Stomach (tissue), 4 donors: ENCODE data around the gene MAP3K6.

Experiments
- EP300 ChIP-seq: sonication (generic); formaldehyde crosslinking; IDR thresholded peaks from one replicate; pipeline ENCODE4 v1.6.1; 2017; ENCODE audit warnings: antibody characterized with exemption
- POLR2A ChIP-seq, 4 donors: fragments of 450-650 bp; IDR thresholded peaks; one replicate each; pipeline ENCODE4 v1.6.1; 2016; ENCODE audit warnings: antibody characterized with exemption in 4 of 4, control low read depth in 2 of 4, mild to moderate bottlenecking in 1 of 4, moderate library complexity in 1 of 4
- TF ChIP-seq, protein P1 (sequence below), 7 experiments: fragments of 450-650 bp in 4 of 7; fragments of 200-600 bp in 3 of 7; sonication (generic) in 3 of 7; IDR thresholded peaks; one replicate each; pipeline ENCODE4 v1.5.1; 2016 to 2019; ENCODE audit warnings: antibody characterized with exemption in 7 of 7, control low read depth in 2 of 7, mild to moderate bottlenecking in 1 of 7

DNA sequence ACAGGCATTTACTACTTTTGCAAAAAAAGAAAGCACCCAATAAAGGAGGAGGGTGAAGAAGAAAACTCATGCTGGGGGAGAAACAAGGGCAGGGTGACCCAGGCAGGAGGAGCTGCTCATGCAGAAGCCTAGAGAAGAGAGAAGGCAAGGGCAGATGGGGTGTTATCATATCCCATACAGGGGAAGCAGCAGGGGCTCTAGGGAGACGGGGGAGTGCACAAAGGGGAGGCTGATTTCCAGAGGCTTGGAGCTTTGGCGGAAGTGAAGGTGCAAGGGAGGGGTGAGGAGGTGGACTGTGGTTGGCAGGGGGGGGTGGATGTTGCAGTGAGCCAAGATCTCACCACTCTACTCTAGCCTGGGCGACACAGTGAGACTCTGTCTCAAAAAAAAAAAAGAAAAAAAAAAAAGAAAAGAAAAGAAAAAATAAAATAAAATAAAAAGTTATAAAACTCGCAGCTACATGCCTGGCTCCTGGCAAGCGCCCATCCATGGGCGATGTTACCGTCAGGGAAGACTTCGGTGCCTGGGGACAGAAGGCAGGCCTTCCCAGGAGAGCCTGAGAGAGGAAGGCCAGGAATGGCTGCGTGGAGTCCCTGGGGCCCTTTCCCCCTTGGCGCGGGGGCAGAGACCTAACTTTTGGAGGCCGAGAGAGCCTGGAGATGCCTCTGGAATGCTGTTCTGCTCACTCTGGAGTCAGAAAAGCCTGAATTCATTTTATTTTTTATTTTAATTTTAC is 11.2 kb upstream of the MAP3K6 start:
- TF ChIP-seq, protein P1, sequence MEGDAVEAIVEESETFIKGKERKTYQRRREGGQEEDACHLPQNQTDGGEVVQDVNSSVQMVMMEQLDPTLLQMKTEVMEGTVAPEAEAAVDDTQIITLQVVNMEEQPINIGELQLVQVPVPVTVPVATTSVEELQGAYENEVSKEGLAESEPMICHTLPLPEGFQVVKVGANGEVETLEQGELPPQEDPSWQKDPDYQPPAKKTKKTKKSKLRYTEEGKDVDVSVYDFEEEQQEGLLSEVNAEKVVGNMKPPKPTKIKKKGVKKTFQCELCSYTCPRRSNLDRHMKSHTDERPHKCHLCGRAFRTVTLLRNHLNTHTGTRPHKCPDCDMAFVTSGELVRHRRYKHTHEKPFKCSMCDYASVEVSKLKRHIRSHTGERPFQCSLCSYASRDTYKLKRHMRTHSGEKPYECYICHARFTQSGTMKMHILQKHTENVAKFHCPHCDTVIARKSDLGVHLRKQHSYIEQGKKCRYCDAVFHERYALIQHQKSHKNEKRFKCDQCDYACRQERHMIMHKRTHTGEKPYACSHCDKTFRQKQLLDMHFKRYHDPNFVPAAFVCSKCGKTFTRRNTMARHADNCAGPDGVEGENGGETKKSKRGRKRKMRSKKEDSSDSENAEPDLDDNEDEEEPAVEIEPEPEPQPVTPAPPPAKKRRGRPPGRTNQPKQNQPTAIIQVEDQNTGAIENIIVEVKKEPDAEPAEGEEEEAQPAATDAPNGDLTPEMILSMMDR (IDR thresholded peaks at IDR 0.05): no peak
- TF ChIP-seq POLR2A (IDR thresholded peaks at IDR 0.05) (no peak), EP300 (no peak)
